ENCODE measurements around the gene SRP19. TPM values are rescaled to one million over a fixed set of nuclear protein-coding genes. Genes with fewer than 3 reads are reported as not detected.

The SRP19 gene
- total and polyA plus RNA-seq, 4 experiments from 2014 or later: 51.4 to 163 (median 102) TPM

GRCh38 chr5:112830378-112830777 lies 30.7 kb upstream of the SRP19 start:
- POLR2A ChIA-PET (ENCODE audit: partially characterized antibody): no interaction called here
- H3K4me3 ChIP-seq (ENCODE audit: low read length in 2 of 2): no peak overlapping the region
- H3K27ac Mint-ChIP-seq: peak overlapping the region in 1 of 7 donors; percentile 10
- peaks cover 0 to 1% (median 0%) of the 10 kb centered on the region in 4 donors for H3K4me1 Mint-ChIP-seq
- H3K36me3 Mint-ChIP-seq: peaks cover 36 to 60% of the 10 kb centered on the region in 2 donors
- no peaks in the 10 kb centered on the region for H3K27me3 Mint-ChIP-seq
- H3K9me3 ChIP-seq (ENCODE audit: control insufficient read depth in 1 of 2, low read length in 2 of 2): no peaks in the 10 kb centered on the region
- no peaks in the 10 kb centered on the region for H3K4me1 ChIP-seq (ENCODE audit: insufficient read depth, low read length)
- no peaks in the 10 kb centered on the region for H3K27me3 ChIP-seq (ENCODE audit: insufficient read depth, low read length)
- intact Hi-C loops (cut with micrococcal nuclease): no loop called here
- H3K9me3 Mint-ChIP-seq: no peaks in the 10 kb centered on the region
- DNase-seq: no peak
- CTCF ChIA-PET (ENCODE audit: partially characterized antibody): no interaction called here
- no peak overlapping the region for H3K27ac ChIP-seq (ENCODE audit: low read depth, low read length)
- no peaks in the 10 kb centered on the region for H3K36me3 ChIP-seq (ENCODE audit: insufficient read depth, low read length)
- H3K4me3 Mint-ChIP-seq: no peak overlapping the region

- Histone ChIP-seq H3K9me3 (ENCODE audit: control insufficient read depth in 1 of 2, low read length in 2 of 2) (no peaks in the 10 kb centered on the region), H3K27ac (ENCODE audit: low read depth, low read length) (no peak overlapping the region), H3K27me3 (ENCODE audit: insufficient read depth, low read length) (no peaks in the 10 kb centered on the region), H3K4me1 (ENCODE audit: insufficient read depth, low read length) (no peaks in the 10 kb centered on the region), H3K4me3 (ENCODE audit: low read length in 2 of 2) (no peak overlapping the region), H3K36me3 (ENCODE audit: insufficient read depth, low read length) (peaks cover 15% of the 10 kb centered on the region)
- H3K4me3 Mint-ChIP-seq: no peak overlapping the region
- intact Hi-C loops (cut with micrococcal nuclease): no loop called here
- peaks cover 0 to 1% (median 0%) of the 10 kb centered on the region in 4 donors for H3K4me1 Mint-ChIP-seq
- H3K27ac Mint-ChIP-seq: no peak overlapping the region
- no peaks in the 10 kb centered on the region for H3K27me3 Mint-ChIP-seq
- peaks cover 48 to 59% of the 10 kb centered on the region in 2 donors for H3K36me3 Mint-ChIP-seq
- POLR2A ChIA-PET (ENCODE audit: partially characterized antibody): no interaction called here
- DNase-seq: no peak
- H3K9me3 Mint-ChIP-seq: no peaks in the 10 kb centered on the region
- CTCF ChIA-PET (ENCODE audit: partially characterized antibody): interaction anchor here (0.7 to 0.8 kb wide), 3 partner anchors 14 to 47 kb away, joined by 3 read pairs; no protein-coding TSS in a partner anchor
Observed at GRCh38 chr5:112833971-112834370, 27.1 kb upstream of the SRP19 start.

- H3K36me3 Mint-ChIP-seq: peaks cover 10 to 11% of the 10 kb centered on the region in 2 donors
- H3K4me1 ChIP-seq (ENCODE audit: insufficient read depth, low read length): peaks cover 3% of the 10 kb centered on the region
- H3K9me3 Mint-ChIP-seq: peaks cover 0 to 2% (median 0%) of the 10 kb centered on the region in 8 donors
- H3K4me3 ChIP-seq (ENCODE audit: low read length in 2 of 2): no peak overlapping the region
- DNase-seq: no peak
- H3K27ac ChIP-seq (ENCODE audit: low read depth, low read length): no peak overlapping the region
- peaks cover 0 to 1% of the 10 kb centered on the region in 2 donors for H3K27me3 Mint-ChIP-seq
- no peaks in the 10 kb centered on the region for H3K9me3 ChIP-seq (ENCODE audit: control insufficient read depth in 1 of 2, low read length in 2 of 2)
- H3K27me3 ChIP-seq (ENCODE audit: insufficient read depth, low read length): no peaks in the 10 kb centered on the region
- H3K27ac Mint-ChIP-seq: peak overlapping the region in 1 of 7 donors; percentile 30
- intact Hi-C loops (cut with micrococcal nuclease): no loop called here
- peaks cover 4 to 5% (median 4%) of the 10 kb centered on the region in 4 donors for H3K4me1 Mint-ChIP-seq
- H3K36me3 ChIP-seq (ENCODE audit: insufficient read depth, low read length): no peaks in the 10 kb centered on the region
- H3K4me3 Mint-ChIP-seq: no peak overlapping the region
- CTCF ChIA-PET (ENCODE audit: partially characterized antibody): no interaction called here
- POLR2A ChIA-PET (ENCODE audit: partially characterized antibody): interaction anchor here (1.9 kb wide), 1 partner anchor 17 kb away, joined by 6 read pairs; the partner anchor contains the start of gene SRP19
Observed at GRCh38 chr5:112844489-112844888, 16.6 kb upstream of the SRP19 start.

- Histone ChIP-seq H3K4me3 (ENCODE audit: low read length in 2 of 2) (no peak overlapping the region), H3K9me3 (ENCODE audit: control insufficient read depth in 1 of 2, low read length in 2 of 2) (no peaks in the 10 kb centered on the region), H3K36me3 (ENCODE audit: insufficient read depth, low read length) (no peaks in the 10 kb centered on the region), H3K27me3 (ENCODE audit: insufficient read depth, low read length) (no peaks in the 10 kb centered on the region), H3K27ac (ENCODE audit: low read depth, low read length) (no peak overlapping the region), H3K4me1 (ENCODE audit: insufficient read depth, low read length) (peaks cover 3% of the 10 kb centered on the region)
- peak overlapping the region in 2 of 7 donors; percentile 14 to 39 for H3K27ac Mint-ChIP-seq
- peaks cover 0 to 1% of the 10 kb centered on the region in 2 donors for H3K27me3 Mint-ChIP-seq
- no peak for DNase-seq
- intact Hi-C loops (cut with micrococcal nuclease): no loop called here
- no peak overlapping the region for H3K4me3 Mint-ChIP-seq
- CTCF ChIA-PET (ENCODE audit: partially characterized antibody): interaction anchor here (1.4 kb wide), 1 partner anchor 759 kb away, joined by 4 read pairs; no protein-coding TSS in a partner anchor
- peaks cover 0 to 5% of the 10 kb centered on the region in 2 donors for H3K36me3 Mint-ChIP-seq
- peaks cover 0 to 2% (median 0%) of the 10 kb centered on the region in 8 donors for H3K9me3 Mint-ChIP-seq
- H3K4me1 Mint-ChIP-seq: peaks cover 4 to 5% (median 4%) of the 10 kb centered on the region in 4 donors
- POLR2A ChIA-PET (ENCODE audit: partially characterized antibody): interaction anchor here (1.9 kb wide), 1 partner anchor 14 kb away, joined by 6 read pairs; the partner anchor contains the start of gene SRP19
Observed at GRCh38 chr5:112846556-112846955, 14.5 kb upstream of the SRP19 start.

- Mint-ChIP-seq H3K4me1 (peaks cover 4 to 5% (median 4%) of the 10 kb centered on the region in 4 donors), H3K36me3 (peaks cover 0 to 4% of the 10 kb centered on the region in 2 donors), H3K27ac (peak overlapping the region in 1 of 7 donors; percentile 35), H3K9me3 (no peaks in the 10 kb centered on the region), H3K4me3 (no peak overlapping the region), H3K27me3 (peaks cover 2 to 3% of the 10 kb centered on the region in 2 donors)
- CTCF ChIA-PET (ENCODE audit: partially characterized antibody): interaction anchor here (1.4 kb wide), 1 partner anchor 758 kb away, joined by 4 read pairs; no protein-coding TSS in a partner anchor
- Histone ChIP-seq H3K4me1 (ENCODE audit: insufficient read depth, low read length) (peaks cover 3% of the 10 kb centered on the region), H3K4me3 (ENCODE audit: low read length in 2 of 2) (no peak overlapping the region), H3K27me3 (ENCODE audit: insufficient read depth, low read length) (no peaks in the 10 kb centered on the region), H3K27ac (ENCODE audit: low read depth, low read length) (no peak overlapping the region), H3K36me3 (ENCODE audit: insufficient read depth, low read length) (no peaks in the 10 kb centered on the region), H3K9me3 (ENCODE audit: control insufficient read depth in 1 of 2, low read length in 2 of 2) (no peaks in the 10 kb centered on the region)
- intact Hi-C loops (cut with micrococcal nuclease): no loop called here
- POLR2A ChIA-PET (ENCODE audit: partially characterized antibody): no interaction called here
- DNase-seq: no peak
Observed at GRCh38 chr5:112847306-112847705, 13.8 kb upstream of the SRP19 start.

- peak overlapping the region in 2 of 8 donors; percentile 15 to 55 for H3K4me3 Mint-ChIP-seq
- peak overlapping the region in 1 of 7 donors; percentile 10 for H3K27ac Mint-ChIP-seq
- POLR2A ChIA-PET (ENCODE audit: partially characterized antibody): interaction anchor here (0.7 to 1.6 kb wide), 7 partner anchors 9 to 128 kb away, joined by 3 to 8 read pairs (median 4); partner anchors contain the start of genes DCP2 and SRP19
Observed at GRCh38 chr5:112848116-112848811, 12.8 kb upstream of the SRP19 start.

DNA sequence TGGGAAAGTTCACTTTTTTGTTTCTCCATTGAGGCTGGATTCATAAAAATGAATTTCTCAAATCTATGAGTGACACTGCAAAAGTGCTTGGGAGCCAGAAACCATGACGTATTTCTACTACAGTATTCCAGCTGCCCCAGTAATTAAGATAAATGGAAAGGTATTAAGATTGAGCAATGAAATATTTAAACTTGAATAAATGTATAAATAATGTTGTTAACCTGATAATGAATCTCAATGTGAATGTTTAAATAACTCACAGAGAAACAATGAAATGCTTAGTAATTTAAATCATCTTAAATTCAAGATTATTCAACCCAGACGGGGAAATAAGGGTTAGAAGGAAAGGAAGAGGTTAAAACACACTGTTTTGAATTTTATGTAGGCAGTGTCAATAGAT lies 11.2 kb upstream of the SRP19 start:
- CTCF ChIA-PET (ENCODE audit: partially characterized antibody): no interaction called here
- no peaks in the 10 kb centered on the region for H3K9me3 ChIP-seq (ENCODE audit: control insufficient read depth in 1 of 2, low read length in 2 of 2)
- peaks cover 6% of the 10 kb centered on the region in 2 donors for H3K27me3 Mint-ChIP-seq
- peaks cover 4 to 5% (median 4%) of the 10 kb centered on the region in 4 donors for H3K4me1 Mint-ChIP-seq
- H3K36me3 Mint-ChIP-seq: peaks cover 3 to 4% of the 10 kb centered on the region in 2 donors
- H3K27ac Mint-ChIP-seq: no peak overlapping the region
- no peaks in the 10 kb centered on the region for H3K36me3 ChIP-seq (ENCODE audit: insufficient read depth, low read length)
- H3K27me3 ChIP-seq (ENCODE audit: insufficient read depth, low read length): no peaks in the 10 kb centered on the region
- no peak overlapping the region for H3K27ac ChIP-seq (ENCODE audit: low read depth, low read length)
- peaks cover 3% of the 10 kb centered on the region for H3K4me1 ChIP-seq (ENCODE audit: insufficient read depth, low read length)
- H3K4me3 ChIP-seq (ENCODE audit: low read length in 2 of 2): no peak overlapping the region
- H3K9me3 Mint-ChIP-seq: peaks cover 4 to 13% (median 10%) of the 10 kb centered on the region in 8 donors
- no peak overlapping the region for H3K4me3 Mint-ChIP-seq
- POLR2A ChIA-PET (ENCODE audit: partially characterized antibody): no interaction called here
- intact Hi-C loops (cut with micrococcal nuclease): no loop called here
- DNase-seq: no peak

More at GRCh38 chr5:112848116-112848811, 12.8 kb upstream of the SRP19 start:
- intact Hi-C loops (cut with micrococcal nuclease): loop anchor here (1.0 kb wide), 4 partner anchors 13 to 297 kb away; partner anchors contain the start of genes REEP5 and SRP19
- no peak overlapping the region for H3K4me3 ChIP-seq (ENCODE audit: low read length in 2 of 2)
- H3K27ac ChIP-seq (ENCODE audit: low read depth, low read length): no peak overlapping the region
- H3K4me1 ChIP-seq (ENCODE audit: insufficient read depth, low read length): peaks cover 3% of the 10 kb centered on the region
- no peaks in the 10 kb centered on the region for H3K9me3 Mint-ChIP-seq
- H3K4me1 Mint-ChIP-seq: peaks cover 4 to 5% (median 4%) of the 10 kb centered on the region in 4 donors
- peaks cover 2 to 3% of the 10 kb centered on the region in 2 donors for H3K27me3 Mint-ChIP-seq
- no peaks in the 10 kb centered on the region for H3K9me3 ChIP-seq (ENCODE audit: control insufficient read depth in 1 of 2, low read length in 2 of 2)
- CTCF ChIA-PET (ENCODE audit: partially characterized antibody): interaction anchor here (0.6 to 1.6 kb wide), 47 partner anchors 9 to 758 kb away, joined by 3 to 34 read pairs (median 5); partner anchors contain the start of genes DCP2, REEP5 and SRP19
- no peaks in the 10 kb centered on the region for H3K27me3 ChIP-seq (ENCODE audit: insufficient read depth, low read length)
- H3K36me3 ChIP-seq (ENCODE audit: insufficient read depth, low read length): no peaks in the 10 kb centered on the region
- no peaks in the 10 kb centered on the region for H3K36me3 Mint-ChIP-seq
- peak in 4 of 5 donors; percentile 37 to 43 (median 40) for DNase-seq

All from CD4-positive, alpha-beta memory T cell (primary cell).